GM13976 (cell line): ENCODE data around the gene PTCSC3.

Experiments
- DNase-seq: peaks from one replicate; pipeline ENCODE4 v3.0.0; 2012; ENCODE audit warnings: low spot score
- CTCF ChIP-seq: IDR thresholded peaks from 2 replicates; pipeline ENCODE4 v1.5.1; 2012; ENCODE audit warnings: borderline replicate concordance, mild to moderate bottlenecking; ENCODE audit not compliant: insufficient read depth; ENCODE audit errors: extremely low read depth, missing control alignments, control extremely low read depth
- in situ Hi-C: fragments of 300-500 bp; cut with MboI; formaldehyde crosslinking; loops from one replicate; pipeline ENCODE4 v1.12.0; 2022; ENCODE audit warnings: low sequenced_read_pairs, mixed read lengths, inconsistent platforms; ENCODE audit not compliant: unreplicated experiment

The PTCSC3 gene

GRCh38 chr14:36085861-36086260, 90.7 kb downstream of the PTCSC3 start:
- no peak for TF ChIP-seq CTCF
- in situ Hi-C loops, result no loop called here

More at GRCh38 chr14:36085861-36086260, 90.7 kb downstream of the PTCSC3 start:
- no peak for DNase-seq
